ENCODE results near the gene SLC25A19. TPM values are rescaled to one million over a fixed set of nuclear protein-coding genes. Genes with fewer than 3 reads are reported as not detected.
A peak's percentile ranks its signal among the peaks of the same experiment; 100 is the strongest.

The SLC25A19 gene
- total RNA-seq, 4 donors from 2014 or later = 6.1 to 18.7 (median 14.4) TPM

GRCh38 chr17:75313941-75314551 lies 24.8 kb upstream of the SLC25A19 start:
- H3K27ac ChIP-seq = no peak overlapping the region
- intact Hi-C loops (cut with DNase I; ENCODE audit: low total_unique reads) (no loop called here), in situ Hi-C loops (cut with MboI; ENCODE audit: low sequenced_read_pairs in 4 of 4) (loop anchor here in 3 of 4 donors (25.0 kb wide), 1 partner anchor 223 kb away; the partner anchor contains the start of gene LLGL2 (in 3 of the 3))
- no peak overlapping the region for H3K4me3 ChIP-seq
- H3K4me1 ChIP-seq = no peaks in the 10 kb centered on the region
- H3K27me3 ChIP-seq = no peaks in the 10 kb centered on the region
- TF ChIP-seq CTCF (IDR thresholded peaks at IDR 0.05 in 4 of 5, conservative IDR thresholded peaks at IDR 0.05 in 1 of 5) (no peak), POLR2A (IDR thresholded peaks at IDR 0.05) (no peak)
- H3K36me3 ChIP-seq = peaks cover 0 to 10% of the 10 kb centered on the region in 2 donors
- peak in 1 of 2 donors; percentile 60 for ATAC-seq
- peak in 1 of 2 donors; percentile 31 for DNase-seq
- no peaks in the 10 kb centered on the region for H3K9me3 ChIP-seq

- H3K9me3 ChIP-seq = no peaks in the 10 kb centered on the region
- ATAC-seq (no peak), DNase-seq (no peak)
- no peaks in the 10 kb centered on the region for H3K4me1 ChIP-seq
- H3K27me3 ChIP-seq = no peaks in the 10 kb centered on the region
- in situ Hi-C loops (cut with MboI; ENCODE audit: low sequenced_read_pairs in 4 of 4) = loop anchor here in 3 of 4 donors (25.0 kb wide), 1 partner anchor 228 kb away; the partner anchor contains the start of gene LLGL2 (in 3 of the 3)
- TF ChIP-seq CTCF (IDR thresholded peaks at IDR 0.05 in 4 of 5, conservative IDR thresholded peaks at IDR 0.05 in 1 of 5) = no peak
- peak in 1 of 2 donors; percentile 9 for TF ChIP-seq POLR2A (IDR thresholded peaks at IDR 0.05)
- intact Hi-C loops (cut with DNase I; ENCODE audit: low total_unique reads) = no loop called here
- H3K36me3 ChIP-seq = no peaks in the 10 kb centered on the region
- no peak overlapping the region for H3K27ac ChIP-seq
- H3K4me3 ChIP-seq = no peak overlapping the region
Observed at GRCh38 chr17:75308732-75309629, 19.7 kb upstream of the SLC25A19 start.

- no peaks in the 10 kb centered on the region for H3K9me3 ChIP-seq
- H3K27ac ChIP-seq = no peak overlapping the region
- intact Hi-C loops (cut with DNase I; ENCODE audit: low total_unique reads) (no loop called here), in situ Hi-C loops (cut with MboI; ENCODE audit: low sequenced_read_pairs in 4 of 4) (loop anchor here in 3 of 4 donors (25.0 kb wide), 1 partner anchor 229 kb away; the partner anchor contains the start of gene LLGL2 (in 3 of the 3))
- no peak for ATAC-seq
- TF ChIP-seq CTCF (IDR thresholded peaks at IDR 0.05 in 4 of 5, conservative IDR thresholded peaks at IDR 0.05 in 1 of 5) (no peak), POLR2A (IDR thresholded peaks at IDR 0.05) (no peak)
- H3K4me1 ChIP-seq = no peaks in the 10 kb centered on the region
- H3K4me3 ChIP-seq = no peak overlapping the region
- no peaks in the 10 kb centered on the region for H3K36me3 ChIP-seq
- DNase-seq = no peak
- H3K27me3 ChIP-seq = no peaks in the 10 kb centered on the region
Observed at GRCh38 chr17:75307957-75308731, 18.9 kb upstream of the SLC25A19 start.

- no peak for DNase-seq
- Histone ChIP-seq H3K4me1 (no peaks in the 10 kb centered on the region), H3K9me3 (no peaks in the 10 kb centered on the region), H3K27ac (no peak overlapping the region), H3K27me3 (no peaks in the 10 kb centered on the region), H3K36me3 (no peaks in the 10 kb centered on the region), H3K4me3 (no peak overlapping the region)
- in situ Hi-C loops (cut with MboI; ENCODE audit: low sequenced_read_pairs in 4 of 4) (loop anchor here in 3 of 4 donors (25.0 kb wide), 1 partner anchor 236 kb away; the partner anchor contains the start of gene LLGL2 (in 3 of the 3)), intact Hi-C loops (cut with DNase I; ENCODE audit: low total_unique reads) (no loop called here)
- ATAC-seq = no peak
- no peak for TF ChIP-seq POLR2A (IDR thresholded peaks at IDR 0.05)
- no peak for TF ChIP-seq CTCF (IDR thresholded peaks at IDR 0.05 in 4 of 5, conservative IDR thresholded peaks at IDR 0.05 in 1 of 5)
Observed at GRCh38 chr17:75301502-75302206, 12.4 kb upstream of the SLC25A19 start.
